GM12878 (cell line): ENCODE results near the gene C2orf69. TPM values are rescaled to one million over a fixed set of nuclear protein-coding genes. Genes with fewer than 3 reads are reported as not detected.

Experiments used
- ATAC-seq: fragments of 200-7000 bp; cut with Tn5 transposase; 3 replicates; pipeline ENCODE4 v1.9.1; 2020; ENCODE audit warnings: mild to moderate bottlenecking, moderate library complexity
- BruUV-seq: library from RNA; stranded (reverse); fragments of 400-500 nt; replicated peaks from 2 replicates; lab custom pipeline; 2021; lab: Mats Ljungman, UMichigan
- CTCF ChIA-PET: fragments of 300-600 bp; sonication (Branson Sonifier 250); formaldehyde crosslinking; extraction: SDS; loops from one replicate; lab custom pipeline; 2021; ENCODE audit warnings: inconsistent platforms; lab: Yijun Ruan, JAX
- POLR2A ChIA-PET: fragments of 350-600 bp; formaldehyde crosslinking; extraction: SDS; loops from one replicate; lab custom pipeline; 2021; ENCODE audit warnings: inconsistent platforms; lab: Charles Lee
- RAD21 ChIA-PET: fragments of 300-600 bp; sonication (Branson Sonifier 250); formaldehyde crosslinking; loops from one replicate; lab custom pipeline; 2023; ENCODE audit warnings: antibody characterized with exemption; ENCODE audit not compliant: unreplicated experiment; lab: Charles Lee
- SMC1A ChIA-PET: fragments of 300-600 bp; sonication (Branson Sonifier 250); formaldehyde crosslinking; loops from one replicate; lab custom pipeline; 2023; ENCODE audit not compliant: unreplicated experiment, uncharacterized antibody; lab: Charles Lee
- DNase-seq: peaks from one replicate; pipeline ENCODE4 v3.0.0-alpha.2; 2011; ENCODE audit warnings: low read depth, low spot score
- FAIRE-seq: peaks from 3 replicates; lab custom pipeline; 2011; peaks lifted over from hg19 to GRCh38; lab: Jason Lieb, UNC
- H2AFZ ChIP-seq: 2 replicates; pipeline ENCODE4 v1.6.0; 2011; ENCODE audit warnings: low read depth, low read length, control low read depth; ENCODE audit not compliant: control insufficient read depth
- H3K27ac ChIP-seq: 2 replicates; pipeline ENCODE4 v1.5.1; 2011; ENCODE audit warnings: control low read depth; ENCODE audit not compliant: control insufficient read depth, insufficient read depth
- H3K27me3 ChIP-seq, 2 experiments: replicated peaks in 1 of 2; 2 replicates each; pipeline versions ENCODE4 v1.6.0 to v1.6.1; 2011; ENCODE audit warnings: low read length in 1 of 2; ENCODE audit not compliant: control insufficient read depth in 2 of 2, insufficient read depth in 2 of 2
- H3K36me3 ChIP-seq, 2 experiments: 2 replicates each; pipeline ENCODE4 v1.5.1; 2011; ENCODE audit warnings: low read length in 1 of 2; ENCODE audit not compliant: control insufficient read depth in 2 of 2, insufficient read depth in 2 of 2
- H3K4me1 ChIP-seq: 2 replicates; pipeline ENCODE4 v1.6.1; 2011; ENCODE audit warnings: mild to moderate bottlenecking, low read length, moderate library complexity, mixed read lengths; ENCODE audit not compliant: control insufficient read depth, insufficient read depth
- H3K4me2 ChIP-seq: 2 replicates; pipeline ENCODE4 v1.6.0; 2011; ENCODE audit warnings: control low read depth; ENCODE audit not compliant: control insufficient read depth, insufficient read depth
- H3K4me3 ChIP-seq: fragments of 200-600 bp; sonication (generic); 2 replicates; pipeline ENCODE4 v1.5.1; 2016
- H3K79me2 ChIP-seq: 2 replicates; pipeline ENCODE4 v1.6.0; 2011; ENCODE audit warnings: low read length; ENCODE audit not compliant: control insufficient read depth, insufficient read depth
- H3K9ac ChIP-seq: 2 replicates; pipeline ENCODE4 v1.8.0; 2011; ENCODE audit warnings: low read length, control low read depth, mixed read lengths; ENCODE audit not compliant: control insufficient read depth, insufficient read depth
- H3K9me3 ChIP-seq: replicated peaks from 3 replicates; pipeline ENCODE4 v1.5.1; 2011; ENCODE audit warnings: mild to moderate bottlenecking, low read length; ENCODE audit not compliant: control insufficient read depth, insufficient read depth
- H4K20me1 ChIP-seq: 2 replicates; pipeline ENCODE4 v1.6.0; 2011; ENCODE audit not compliant: control insufficient read depth, insufficient read depth
- ASH2L ChIP-seq: fragments of 300-600, 200-600 bp; sonication (generic); IDR thresholded peaks from 2 replicates; pipeline ENCODE4 v1.6.1; 2017; ENCODE audit warnings: low read depth, mild to moderate bottlenecking, borderline replicate concordance
- E2F8 ChIP-seq: fragments of 450-650 bp; IDR thresholded peaks from 2 replicates; pipeline ENCODE4 v1.6.1; 2018; ENCODE audit warnings: mild to moderate bottlenecking, low read depth, moderate library complexity; ENCODE audit not compliant: partially characterized antibody
- HDAC2 ChIP-seq: fragments of 200-600 bp; sonication (generic); IDR thresholded peaks from 2 replicates; pipeline ENCODE4 v1.6.1; 2017
- PAX8 ChIP-seq: fragments of 450-650 bp; IDR thresholded peaks from 2 replicates; pipeline ENCODE4 v1.6.1; 2017; ENCODE audit warnings: mild to moderate bottlenecking, moderate library complexity
- PKNOX1 ChIP-seq: fragments of 450-650 bp; IDR thresholded peaks from 2 replicates; pipeline ENCODE4 v1.6.1; 2016; ENCODE audit warnings: mild to moderate bottlenecking
- RAD51 ChIP-seq: fragments of 450-650 bp; IDR thresholded peaks from 2 replicates; pipeline ENCODE4 v1.6.1; 2016; ENCODE audit warnings: moderate library complexity, mild to moderate bottlenecking, inconsistent platforms
- RELA ChIP-seq: fragments of 450-650 bp; IDR thresholded peaks from 2 replicates; pipeline ENCODE4 v1.8.0; 2014; ENCODE audit warnings: borderline replicate concordance; ENCODE audit not compliant: partially characterized antibody
- SMAD5 ChIP-seq: IDR thresholded peaks from 2 replicates; pipeline ENCODE4 v1.6.1; 2016; ENCODE audit warnings: antibody characterized with exemption, low read depth
- STAT3 ChIP-seq: IDR thresholded peaks from 2 replicates; pipeline ENCODE4 v1.6.1; 2011; ENCODE audit warnings: low read depth, low read length, improper control_type of control experiment
- TCF7 ChIP-seq: IDR thresholded peaks from 2 replicates; pipeline ENCODE4 v1.6.1; 2014; ENCODE audit warnings: antibody characterized with exemption, borderline replicate concordance
- ZNF622 ChIP-seq: fragments of 450-650 bp; IDR thresholded peaks from 2 replicates; pipeline ENCODE4 v1.6.1; 2017; ENCODE audit warnings: mild to moderate bottlenecking, inconsistent platforms
- WGBS: methylation state at CpG from one replicate; pipeline ENCODE4 v1.1.6; 2016; ENCODE audit warnings: low lambda C conversion rate; ENCODE audit not compliant: insufficient replicate concordance, insufficient coverage; ENCODE audit errors: missing lambda C conversion rate; 5-methylcytosine and 5-hydroxymethylcytosine counted together
- in situ Hi-C: fragments of 300-500 bp; cut with MboI; formaldehyde crosslinking; loops from 9 replicates; pipeline ENCODE4 v1.14.3; 2018; ENCODE audit warnings: mixed read lengths
- intact Hi-C: fragments of 100-400 bp; cut with micrococcal nuclease; formaldehyde crosslinking; loops from one replicate; pipeline ENCODE4 v1.14.2; 2022; ENCODE audit not compliant: unreplicated experiment
- polyA plus RNA-seq, 11 experiments: library from polyadenylated mRNA; depleted of rRNA in 4 of 11; unstranded in 6 of 11; stranded (reverse) in 5 of 11; fragments of >200 nt; fragmentation: Nextera tagmentation in 4 of 11; fragmentation: Illumina TruSeq in 1 of 11; extraction: Ambion mirVana in 4 of 11; extraction: Trizol in 1 of 11; gene quantifications; 1 replicate in 1 of 11; 2 replicates in 10 of 11; pipeline versions ENCODE4 v1.2.1 to v1.2.3, GENCODE V29; 2011 to 2016; ENCODE audit warnings: inconsistent platforms in 2 of 11, missing spikeins in 2 of 11, low read depth in 1 of 11
- total RNA-seq, 4 experiments: library from RNA; depleted of rRNA in 3 of 4; stranded (reverse); fragments of >200 nt in 3 of 4; fragmentation: Illumina TruSeq in 1 of 4; extraction: Trizol in 1 of 4; gene quantifications; 2 replicates each; pipeline versions ENCODE4 v1.2.1 to v1.2.3, GENCODE V29; 2013 to 2021
- TF ChIP-seq, protein P1 (sequence below): fragments of 450-650 bp; IDR thresholded peaks from 2 replicates; pipeline ENCODE4 v1.6.1; 2017; ENCODE audit warnings: borderline replicate concordance

The C2orf69 gene
- total and polyA plus RNA-seq, 10 of the 15 experiments (the other 5 are each of a cell fraction or from before 2014, with no cell fraction given): 6.3 to 20.3 (median 11.1) TPM

DNA sequence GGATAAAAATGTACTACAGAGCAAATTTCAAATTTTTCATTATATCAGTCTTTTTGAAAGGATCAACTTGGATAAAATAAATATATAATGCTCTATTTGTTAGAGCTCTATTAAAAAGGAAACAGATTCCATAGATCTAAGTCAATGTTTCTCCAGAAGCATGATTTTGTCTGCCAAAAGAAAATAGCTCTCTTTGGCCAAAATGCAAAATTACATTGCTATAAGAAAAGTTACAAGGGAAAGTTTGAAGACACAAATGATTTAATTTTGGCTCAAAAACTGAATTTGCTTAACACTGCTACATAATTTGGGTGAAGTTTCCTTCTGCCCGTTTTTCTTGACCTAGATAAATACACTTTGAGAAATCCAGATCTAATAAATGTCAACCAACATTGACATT lies 15.7 kb downstream of the C2orf69 start (continued):
- no peak for TF ChIP-seq ZNF622
- TF ChIP-seq, all 136 proteins: peak for 0

DNA sequence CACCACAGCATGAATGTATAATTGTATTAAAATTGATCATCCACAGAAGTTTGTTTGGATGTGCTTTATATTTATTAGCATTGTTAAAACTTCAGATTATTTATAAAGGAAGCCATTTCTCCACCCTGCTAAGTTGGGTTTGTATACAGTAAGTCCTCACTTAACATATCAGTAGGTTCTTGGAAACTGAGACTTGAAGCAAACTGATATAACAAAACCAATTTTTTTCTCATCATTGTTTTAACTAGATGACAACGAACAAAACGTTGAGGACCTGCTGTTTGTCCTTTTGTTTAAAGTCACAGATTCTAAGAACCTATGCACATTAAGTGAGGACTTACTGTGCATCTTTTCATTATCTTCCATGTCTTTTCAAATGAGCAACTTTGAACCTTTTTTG lies 17.1 kb downstream of the C2orf69 start:
- H3K36me3 ChIP-seq: peaks cover 3 to 7% of the 10 kb centered on the region in 2 experiments
- H3K27me3 ChIP-seq: no peaks in the 10 kb centered on the region
- BruUV-seq: no TSS peak
- ChIA-PET RAD21 (no interaction called here), POLR2A (no interaction called here), CTCF (no interaction called here), SMC1A (interaction anchor here (0.8 kb wide), 1 partner anchor 12 kb away, joined by 3 read pairs; no protein-coding TSS in a partner anchor)
- FAIRE-seq (no peak), DNase-seq (no peak), ATAC-seq (no peak)
- TF ChIP-seq PAX8: no peak
- no peak for TF ChIP-seq STAT3
- 43% methylated on average over 2 of the region's 2 CpGs for WGBS
- intact Hi-C loops: no loop called here
- peaks cover 2% of the 10 kb centered on the region for H3K79me2 ChIP-seq
- no peak overlapping the region for H3K4me2 ChIP-seq
- H3K4me3 ChIP-seq: no peak overlapping the region
- no peaks in the 10 kb centered on the region for H3K9me3 ChIP-seq
- no peak overlapping the region for H3K9ac ChIP-seq
- no peaks in the 10 kb centered on the region for H4K20me1 ChIP-seq
- H2AFZ ChIP-seq: no peak overlapping the region
- no peak overlapping the region for H3K27ac ChIP-seq
- in situ Hi-C loops: no loop called here
- H3K4me1 ChIP-seq: no peaks in the 10 kb centered on the region

GRCh38 chr2:199928626-199929025 lies 17.5 kb downstream of the C2orf69 start:
- Histone ChIP-seq H3K27ac (no peak overlapping the region), H2AFZ (no peak overlapping the region), H3K9me3 (no peaks in the 10 kb centered on the region), H3K4me2 (no peak overlapping the region), H3K4me3 (no peak overlapping the region), H3K4me1 (no peaks in the 10 kb centered on the region), H3K27me3 (no peaks in the 10 kb centered on the region), H3K36me3 (peaks cover 3 to 7% of the 10 kb centered on the region in 2 experiments), H3K79me2 (peaks cover 2% of the 10 kb centered on the region), H4K20me1 (no peaks in the 10 kb centered on the region), H3K9ac (no peak overlapping the region)
- intact Hi-C loops: no loop called here
- DNase-seq (no peak), FAIRE-seq (no peak), ATAC-seq (0 out of 3 replicates have a peak, but pooled peaks have one; percentile 28)
- ChIA-PET SMC1A (interaction anchor here (0.8 kb wide), 1 partner anchor 12 kb away, joined by 3 read pairs; no protein-coding TSS in a partner anchor), POLR2A (no interaction called here), CTCF (interaction anchor here (1.3 kb wide), 1 partner anchor 12 kb away, joined by 5 read pairs; no protein-coding TSS in a partner anchor), RAD21 (interaction anchor here (1.1 kb wide), 1 partner anchor 16 kb away, joined by 4 read pairs; no protein-coding TSS in a partner anchor)
- in situ Hi-C loops: no loop called here
- no TSS peak for BruUV-seq
- TF ChIP-seq HDAC2: no peak
- no peak for TF ChIP-seq ASH2L
- TF ChIP-seq SMAD5: no peak
- no peak for TF ChIP-seq E2F8
- TF ChIP-seq, protein P1, sequence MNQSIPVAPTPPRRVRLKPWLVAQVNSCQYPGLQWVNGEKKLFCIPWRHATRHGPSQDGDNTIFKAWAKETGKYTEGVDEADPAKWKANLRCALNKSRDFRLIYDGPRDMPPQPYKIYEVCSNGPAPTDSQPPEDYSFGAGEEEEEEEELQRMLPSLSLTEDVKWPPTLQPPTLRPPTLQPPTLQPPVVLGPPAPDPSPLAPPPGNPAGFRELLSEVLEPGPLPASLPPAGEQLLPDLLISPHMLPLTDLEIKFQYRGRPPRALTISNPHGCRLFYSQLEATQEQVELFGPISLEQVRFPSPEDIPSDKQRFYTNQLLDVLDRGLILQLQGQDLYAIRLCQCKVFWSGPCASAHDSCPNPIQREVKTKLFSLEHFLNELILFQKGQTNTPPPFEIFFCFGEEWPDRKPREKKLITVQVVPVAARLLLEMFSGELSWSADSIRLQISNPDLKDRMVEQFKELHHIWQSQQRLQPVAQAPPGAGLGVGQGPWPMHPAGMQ: no peak
- no peak for TF ChIP-seq PKNOX1
- no peak for TF ChIP-seq RELA
- TF ChIP-seq RAD51: no peak
- TF ChIP-seq TCF7: no peak
